ENCODE data around the gene ATXN2.

ATXN2 gene

DNA sequence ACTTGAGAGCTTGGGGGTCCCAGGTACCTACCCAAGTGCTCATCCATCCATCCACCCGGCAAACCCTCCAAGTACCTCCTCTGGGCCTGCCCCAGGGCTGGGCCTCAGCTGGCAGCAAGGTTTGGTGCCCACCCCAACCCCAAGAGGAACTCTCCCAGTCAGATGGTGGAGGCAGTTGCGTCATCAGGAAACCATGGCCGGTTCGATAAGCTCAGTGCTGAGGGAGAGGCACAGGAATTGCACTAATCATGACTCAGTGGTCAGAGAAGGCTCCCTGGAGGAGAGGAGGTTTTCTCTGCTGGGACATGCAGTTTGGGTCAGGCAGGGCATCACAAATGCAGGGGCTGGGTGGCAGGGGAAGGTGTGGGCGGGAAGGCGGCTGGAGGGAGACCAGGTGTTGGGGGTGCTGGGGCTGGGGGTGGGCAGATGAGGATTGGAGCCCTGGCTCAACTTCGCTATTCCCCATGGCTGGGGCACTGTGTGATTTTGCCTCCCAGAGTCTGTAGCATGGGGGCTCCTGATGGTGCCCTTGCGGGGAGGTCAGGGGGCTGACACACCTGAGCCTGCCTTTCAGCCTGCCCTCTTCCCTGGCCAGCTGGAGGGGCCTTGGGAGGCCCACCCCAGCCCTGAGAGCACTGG is 161.2 kb downstream of the ATXN2 start:
- Histone ChIP-seq H3K4me1 (peaks cover 11% of the 10 kb centered on the region), H3K4me3 (ENCODE audit: low read depth, low read length) (no peak overlapping the region), H3K36me3 (0 out of 2 replicates have a peak, but pooled peaks cover 3% of the 10 kb centered on the region), H3K27me3 (no peaks in the 10 kb centered on the region), H3K9me3 (no peaks in the 10 kb centered on the region)
- TF ChIP-seq, protein P1, sequence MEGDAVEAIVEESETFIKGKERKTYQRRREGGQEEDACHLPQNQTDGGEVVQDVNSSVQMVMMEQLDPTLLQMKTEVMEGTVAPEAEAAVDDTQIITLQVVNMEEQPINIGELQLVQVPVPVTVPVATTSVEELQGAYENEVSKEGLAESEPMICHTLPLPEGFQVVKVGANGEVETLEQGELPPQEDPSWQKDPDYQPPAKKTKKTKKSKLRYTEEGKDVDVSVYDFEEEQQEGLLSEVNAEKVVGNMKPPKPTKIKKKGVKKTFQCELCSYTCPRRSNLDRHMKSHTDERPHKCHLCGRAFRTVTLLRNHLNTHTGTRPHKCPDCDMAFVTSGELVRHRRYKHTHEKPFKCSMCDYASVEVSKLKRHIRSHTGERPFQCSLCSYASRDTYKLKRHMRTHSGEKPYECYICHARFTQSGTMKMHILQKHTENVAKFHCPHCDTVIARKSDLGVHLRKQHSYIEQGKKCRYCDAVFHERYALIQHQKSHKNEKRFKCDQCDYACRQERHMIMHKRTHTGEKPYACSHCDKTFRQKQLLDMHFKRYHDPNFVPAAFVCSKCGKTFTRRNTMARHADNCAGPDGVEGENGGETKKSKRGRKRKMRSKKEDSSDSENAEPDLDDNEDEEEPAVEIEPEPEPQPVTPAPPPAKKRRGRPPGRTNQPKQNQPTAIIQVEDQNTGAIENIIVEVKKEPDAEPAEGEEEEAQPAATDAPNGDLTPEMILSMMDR (IDR thresholded peaks at IDR 0.05; ENCODE audit: low read depth, low read length), result no peak
- DNase-seq, result no peak

DNA sequence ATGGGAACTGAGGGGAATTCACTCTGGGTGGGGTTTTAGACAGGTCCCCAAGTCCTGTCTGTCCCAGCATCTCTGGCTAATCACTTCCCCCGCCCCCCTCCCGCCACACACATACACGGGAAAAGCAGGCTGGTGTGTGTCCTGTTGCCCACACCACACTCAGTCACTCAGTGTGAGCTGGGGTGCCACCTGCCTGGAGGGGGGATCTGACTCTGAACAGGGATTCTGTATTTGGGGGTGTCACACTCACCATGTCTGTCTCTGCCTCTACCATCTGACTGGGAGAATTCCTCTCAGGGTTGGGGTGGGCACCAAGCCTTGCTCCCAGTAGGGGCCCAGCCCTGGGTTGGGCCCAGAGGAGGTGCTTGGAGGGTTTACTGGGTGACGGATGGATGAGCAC is 162.3 kb downstream of the ATXN2 start:
- H3K36me3 ChIP-seq, result no peaks in the 10 kb centered on the region
- H3K9me3 ChIP-seq, result no peaks in the 10 kb centered on the region
- H3K4me3 ChIP-seq (ENCODE audit: low read depth, low read length), result no peak overlapping the region
- TF ChIP-seq, protein P1 (IDR thresholded peaks at IDR 0.05; ENCODE audit: low read depth, low read length), result no peak
- peaks cover 11% of the 10 kb centered on the region for H3K4me1 ChIP-seq
- DNase-seq, result no peak
- H3K27me3 ChIP-seq, result no peaks in the 10 kb centered on the region

DNA sequence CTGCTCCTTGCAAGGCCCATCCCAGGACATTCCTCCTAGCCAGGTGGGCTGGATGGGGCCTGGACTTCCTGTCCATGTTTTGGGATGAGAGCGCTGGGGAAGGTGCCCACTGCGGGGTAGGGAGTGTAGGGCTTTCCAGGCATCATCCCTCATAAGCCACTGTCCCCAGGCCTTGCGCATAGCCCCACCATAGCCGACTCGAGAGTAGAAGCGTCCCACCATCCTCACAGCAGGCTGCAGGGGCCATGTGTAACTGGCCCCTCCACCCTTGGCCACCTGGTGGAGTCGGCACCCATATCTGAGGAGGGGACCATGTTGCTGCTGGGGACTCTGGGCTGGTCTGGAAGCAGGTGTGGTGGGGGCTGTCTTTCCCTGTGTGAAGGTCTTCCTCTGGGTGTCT is 162.8 kb downstream of the ATXN2 start:
- no peak for DNase-seq
- H3K4me3 ChIP-seq (ENCODE audit: low read depth, low read length), result no peak overlapping the region
- no peaks in the 10 kb centered on the region for H3K36me3 ChIP-seq
- peaks cover 11% of the 10 kb centered on the region for H3K4me1 ChIP-seq
- H3K27me3 ChIP-seq, result no peaks in the 10 kb centered on the region
- TF ChIP-seq, protein P1 (IDR thresholded peaks at IDR 0.05; ENCODE audit: low read depth, low read length), result no peak
- H3K9me3 ChIP-seq, result no peaks in the 10 kb centered on the region

DNA sequence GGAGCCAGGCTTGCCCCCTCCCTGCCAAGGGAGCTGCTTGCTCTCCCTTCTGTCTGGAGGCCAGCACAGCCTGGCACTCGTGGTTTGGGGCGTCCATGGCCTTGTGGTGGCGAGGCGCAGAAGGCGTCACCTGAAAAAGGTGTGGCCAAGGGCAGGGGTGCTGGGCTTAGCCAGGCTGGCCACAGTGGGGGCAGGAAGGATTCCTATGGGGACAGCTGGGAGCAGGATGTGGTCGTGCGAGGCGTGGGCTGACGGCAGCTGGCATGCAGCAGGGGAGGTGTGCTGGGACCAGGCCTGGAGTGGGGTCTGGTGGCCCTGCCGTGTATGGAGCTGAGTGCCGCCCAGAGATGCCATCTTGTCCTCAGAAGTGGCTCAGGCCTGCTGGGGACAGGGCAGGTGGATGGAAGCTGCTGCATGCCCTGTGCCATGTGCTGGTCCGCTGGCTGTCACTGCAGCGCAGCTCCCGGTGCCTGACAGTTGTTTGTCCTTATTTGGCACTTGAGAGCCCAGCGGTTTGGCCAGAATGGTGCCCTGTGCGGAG is 163.4 kb downstream of the ATXN2 start:
- Histone ChIP-seq H3K36me3 (no peaks in the 10 kb centered on the region), H3K4me1 (peaks cover 11% of the 10 kb centered on the region), H3K4me3 (ENCODE audit: low read depth, low read length) (no peak overlapping the region), H3K27me3 (no peaks in the 10 kb centered on the region), H3K9me3 (no peaks in the 10 kb centered on the region)
- no peak for DNase-seq
- TF ChIP-seq, protein P1 (IDR thresholded peaks at IDR 0.05; ENCODE audit: low read depth, low read length), result no peak

DNA sequence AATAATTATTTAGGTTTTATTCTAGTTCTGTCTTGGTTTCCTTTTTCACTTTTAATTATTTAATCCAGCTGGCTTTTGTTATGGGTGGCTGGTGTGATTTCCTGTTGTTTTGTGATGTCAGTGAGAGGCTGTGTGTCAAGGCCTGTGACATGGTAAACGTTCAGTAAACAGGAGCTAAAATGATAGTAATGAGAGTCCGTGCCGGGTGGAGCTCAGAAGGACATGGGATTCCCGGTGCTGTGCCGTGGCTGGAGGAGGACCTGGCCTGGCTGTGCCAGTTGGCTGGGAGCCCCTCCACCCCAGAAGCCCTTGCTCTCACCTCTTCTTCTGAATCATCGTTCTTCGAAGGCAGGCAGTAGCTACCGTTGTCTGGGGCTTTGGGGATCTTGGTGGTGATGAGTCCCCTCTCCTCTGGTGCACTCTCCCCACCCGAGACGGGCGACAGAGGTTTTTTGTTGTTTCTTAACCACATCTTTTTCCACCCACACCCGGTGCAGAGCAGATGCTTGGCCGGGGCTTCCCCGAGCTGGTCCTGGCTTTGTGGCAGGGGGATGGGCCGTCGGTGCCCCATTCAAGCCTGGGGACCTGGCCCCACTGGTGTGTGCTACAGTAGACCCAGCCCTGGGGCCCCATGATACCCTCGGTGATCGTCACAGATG is 164.3 kb downstream of the ATXN2 start:
- no peak for DNase-seq
- Histone ChIP-seq H3K9me3 (no peaks in the 10 kb centered on the region), H3K4me3 (ENCODE audit: low read depth, low read length) (no peak overlapping the region), H3K4me1 (peaks cover 17% of the 10 kb centered on the region), H3K27me3 (no peaks in the 10 kb centered on the region), H3K36me3 (no peaks in the 10 kb centered on the region; the same call in 1 of the 2 replicates)
- TF ChIP-seq, protein P1 (IDR thresholded peaks at IDR 0.05; ENCODE audit: low read depth, low read length), result no peak

DNA sequence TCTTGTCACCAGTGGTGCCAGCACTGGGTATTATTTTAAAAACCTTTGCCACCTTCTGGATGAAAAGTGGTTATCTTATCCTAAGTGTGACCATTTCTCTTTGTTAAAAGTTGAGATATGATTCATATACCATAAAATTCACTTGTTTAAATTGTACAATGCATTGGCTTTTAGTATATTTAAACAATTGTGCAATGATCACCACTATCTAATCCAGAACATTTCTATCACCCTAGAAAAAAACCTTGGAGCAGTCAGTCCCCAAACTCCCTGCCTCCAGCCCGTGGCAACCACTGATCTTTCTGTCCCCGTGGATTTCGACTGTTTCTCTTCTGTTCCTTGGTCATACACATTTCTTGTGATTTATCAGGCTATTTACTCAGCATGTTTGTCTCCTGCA is 165.1 kb downstream of the ATXN2 start:
- Histone ChIP-seq H3K9me3 (no peaks in the 10 kb centered on the region), H3K4me3 (ENCODE audit: low read depth, low read length) (no peak overlapping the region), H3K36me3 (no peaks in the 10 kb centered on the region; the same call in 1 of the 2 replicates), H3K27me3 (no peaks in the 10 kb centered on the region), H3K4me1 (peaks cover 20% of the 10 kb centered on the region)
- DNase-seq, result no peak
- TF ChIP-seq, protein P1 (IDR thresholded peaks at IDR 0.05; ENCODE audit: low read depth, low read length), result no peak

Measured in BE2C (cell line).